Stimulated activated CD8-positive, alpha-beta memory T cell treated with anti-CD3 and anti-CD28 coated beads, Interleukin-2, amount 100 ng/mL, for 1 hour (primary cell): ENCODE data around the gene IFNB1.

ENCODE experiments used
- DNase-seq, 2 donors: peaks; one replicate each; pipeline ENCODE4 v3.0.0-alpha.2; 2020; ENCODE audit warnings: low read depth in 2 of 2

Gene IFNB1

DNA sequence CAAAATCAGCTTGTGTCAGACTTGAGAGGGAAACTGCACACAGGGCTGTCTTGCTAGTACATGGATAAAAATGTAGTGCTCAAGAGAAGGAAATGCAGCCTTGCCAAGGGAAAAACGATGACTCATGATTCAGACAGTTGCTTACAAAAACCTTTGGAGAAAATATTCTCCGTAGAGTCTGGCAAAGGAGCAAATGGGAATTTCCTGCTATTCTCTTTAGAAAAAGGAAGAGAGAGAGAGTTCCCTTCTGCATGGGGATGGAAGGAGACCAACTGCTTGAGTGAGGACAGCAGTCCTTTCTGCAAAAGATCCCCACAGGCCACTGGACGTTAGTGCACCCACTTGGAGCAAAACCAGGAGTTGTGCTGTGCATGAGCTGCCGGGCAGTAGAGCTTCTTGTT is 7.6 kb downstream of the IFNB1 start:
- no peak for DNase-seq

DNA sequence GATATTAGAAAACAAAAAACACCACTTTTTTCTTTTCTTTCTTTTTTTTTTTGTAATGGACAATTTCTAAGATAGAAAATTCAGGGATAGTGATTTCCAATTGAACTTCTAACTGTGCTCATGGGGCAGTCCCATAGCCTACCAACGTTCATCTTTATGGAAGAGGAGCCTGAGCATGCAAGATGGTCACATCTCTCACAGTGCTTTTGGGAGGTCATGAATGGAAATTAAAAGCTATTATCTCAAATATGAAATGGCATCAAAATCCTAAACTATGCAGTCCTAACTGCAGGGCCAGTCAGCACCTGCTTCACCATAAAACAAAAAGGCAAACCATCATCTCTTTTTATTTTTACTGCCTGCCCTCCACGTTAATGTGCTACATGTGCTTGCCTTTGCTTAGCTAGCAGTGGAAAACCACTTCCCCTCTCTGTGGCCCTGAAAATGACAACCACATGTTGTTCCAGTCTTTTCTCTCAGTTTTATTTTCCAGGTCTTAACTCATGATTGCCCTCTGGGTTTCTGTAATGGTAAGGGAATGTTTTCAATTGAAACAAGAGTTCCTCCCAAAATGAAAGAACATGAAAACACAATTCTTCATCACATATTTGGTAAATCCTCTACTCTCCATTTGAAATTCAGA is 16.7 kb downstream of the IFNB1 start:
- DNase-seq = no peak

DNA sequence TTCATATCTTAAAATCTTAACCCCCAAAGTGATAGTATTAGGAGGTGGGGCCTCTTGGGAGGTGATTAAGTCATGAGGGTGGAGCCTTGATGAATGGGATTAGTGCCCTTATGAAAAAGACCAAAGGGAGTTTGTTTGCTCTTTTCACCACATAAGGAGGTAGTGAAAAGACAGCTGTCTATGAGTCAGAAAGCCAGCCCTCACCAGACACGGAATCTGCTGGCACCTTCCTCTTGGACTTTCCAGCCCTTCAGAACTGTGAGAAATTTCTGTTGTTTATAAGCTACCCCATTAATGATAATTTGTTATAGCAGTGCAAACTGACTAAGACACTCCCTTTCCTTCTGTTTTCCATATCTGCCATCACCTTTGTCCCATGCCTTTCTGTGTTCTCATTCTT is 20.8 kb downstream of the IFNB1 start:
- no peak for DNase-seq

DNA sequence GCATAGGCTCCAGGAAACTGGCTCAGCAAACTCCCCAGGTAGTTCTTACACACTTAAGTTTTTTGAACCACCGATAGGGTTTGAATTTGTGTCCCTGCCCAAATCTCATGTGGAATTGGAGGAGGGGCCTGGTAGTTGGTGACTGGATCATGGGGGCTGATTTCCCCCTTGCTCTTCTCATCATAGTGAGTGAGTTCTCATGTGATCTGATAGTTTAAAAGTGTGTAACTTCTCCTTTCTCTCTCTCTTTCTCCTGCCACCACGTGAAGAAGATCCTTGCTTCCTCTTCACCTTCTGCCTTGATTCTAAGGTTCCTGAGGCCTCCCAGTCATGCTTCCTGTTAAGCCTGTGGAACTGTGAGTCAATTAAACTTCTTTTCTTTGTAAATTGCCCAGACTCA is 23.9 kb downstream of the IFNB1 start:
- no peak for DNase-seq

DNA sequence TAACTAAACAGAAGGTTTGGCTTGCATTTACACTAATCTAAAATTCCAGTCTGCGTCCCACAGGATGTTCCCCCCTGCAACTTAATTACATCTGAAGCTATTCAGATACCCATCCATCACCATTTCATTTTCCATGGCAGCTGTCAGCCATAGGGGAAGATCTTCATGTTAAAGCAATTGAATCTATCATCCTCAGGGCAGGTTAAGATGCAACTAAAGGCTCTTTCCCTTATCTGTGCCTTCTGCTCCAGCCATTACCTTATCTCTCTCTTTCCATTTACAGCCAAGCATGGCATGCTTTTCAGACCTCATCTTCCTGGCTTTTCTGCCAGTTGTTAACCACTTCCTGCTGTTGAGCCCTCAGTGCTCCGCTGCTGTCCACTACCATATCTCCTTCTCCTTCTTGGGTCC is 30.5 kb downstream of the IFNB1 start:
- no peak for DNase-seq

DNA sequence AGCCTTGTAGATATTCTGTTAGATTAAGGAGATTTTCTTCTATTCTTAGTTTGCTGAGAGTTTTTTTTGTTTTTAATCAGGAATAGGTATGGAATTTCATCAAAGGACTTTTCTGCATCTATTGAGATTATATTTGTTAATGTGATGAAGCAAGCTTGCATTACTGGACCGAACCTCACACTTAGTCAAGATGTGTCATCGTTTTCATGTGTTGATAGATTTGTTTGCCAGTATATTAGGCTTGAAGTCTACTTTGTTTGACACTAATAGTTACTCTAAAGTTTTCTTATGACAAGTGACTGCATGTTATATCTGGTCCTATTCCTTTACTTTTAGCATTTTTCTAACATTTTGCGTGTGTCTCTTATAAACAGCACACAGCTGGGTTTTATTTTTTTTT is 33.9 kb downstream of the IFNB1 start:
- no peak for DNase-seq

DNA sequence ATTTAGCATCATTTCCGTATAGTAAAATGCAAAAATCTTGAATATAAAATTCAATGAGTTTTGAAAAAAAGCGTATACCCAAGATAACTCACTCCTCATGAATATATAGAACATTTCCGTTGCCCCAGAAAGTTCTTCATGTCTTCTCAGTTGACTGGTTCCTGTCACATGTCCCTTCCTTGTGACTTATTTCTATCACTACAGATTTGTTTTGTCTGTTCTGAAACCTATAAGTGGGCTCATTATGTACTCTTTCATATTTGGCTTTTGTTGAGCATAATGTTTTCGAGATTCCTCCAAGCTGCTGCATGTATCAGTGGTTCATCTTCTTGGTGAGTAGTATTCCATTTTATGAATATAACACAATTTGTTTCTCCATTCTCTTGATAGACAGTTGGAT is 35.3 kb downstream of the IFNB1 start:
- no peak for DNase-seq

DNA sequence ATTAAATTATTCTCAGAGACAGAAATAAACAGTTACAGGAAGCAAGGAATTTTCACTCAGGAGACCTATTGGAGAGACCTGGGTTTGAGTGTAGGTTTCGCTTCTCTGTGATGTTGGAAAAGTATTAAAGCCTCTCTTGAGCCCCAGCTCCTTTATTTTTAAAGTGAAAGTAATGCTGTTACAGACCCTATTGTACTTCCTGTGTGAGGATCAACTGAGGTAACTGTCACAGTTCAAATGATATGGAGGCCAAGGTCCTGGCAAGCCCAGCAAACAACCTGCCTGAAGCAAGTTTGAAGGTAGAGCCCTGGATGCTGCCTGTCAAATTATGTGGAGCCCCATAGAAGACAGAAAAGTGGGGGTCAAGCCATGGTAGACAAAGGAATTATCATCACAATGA is 38.4 kb downstream of the IFNB1 start:
- DNase-seq = no peak

DNA sequence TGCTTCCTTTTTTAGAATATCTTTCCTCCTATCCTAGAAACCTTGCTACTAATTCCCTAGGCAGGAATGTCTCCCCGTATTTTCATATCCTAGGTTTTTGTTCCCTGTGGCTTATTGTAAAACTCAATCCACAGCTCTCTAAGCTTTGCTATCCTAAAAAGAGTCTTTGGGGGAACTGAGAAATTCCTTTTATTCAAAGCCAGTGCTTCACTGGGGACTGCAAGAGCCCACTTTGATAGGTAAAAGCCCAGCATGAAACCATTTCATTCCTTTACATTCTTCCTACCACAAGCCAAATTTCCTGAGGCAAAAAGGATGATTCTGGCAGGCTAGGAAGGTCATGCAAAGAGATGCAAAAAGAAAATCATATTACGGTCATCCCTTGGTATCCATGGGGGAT is 40.5 kb downstream of the IFNB1 start:
- DNase-seq = no peak

DNA sequence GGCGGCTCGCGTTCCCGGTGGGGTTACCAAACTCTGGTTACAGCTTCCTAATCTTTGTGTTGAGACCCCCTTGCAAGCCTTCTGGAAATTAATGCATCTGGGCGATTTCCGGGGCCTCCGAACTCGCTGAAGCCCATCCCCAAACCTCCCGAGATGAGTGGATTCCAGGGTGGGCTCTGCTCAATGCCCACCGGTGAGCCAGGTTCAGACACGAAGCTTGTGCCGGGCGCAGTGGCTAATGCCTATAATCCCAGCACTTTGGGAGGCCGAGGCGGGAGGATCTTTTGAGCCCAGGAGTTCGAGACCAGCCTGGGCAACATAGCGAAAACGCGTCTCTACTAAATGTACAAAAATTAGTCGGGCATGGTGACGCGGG is 45.9 kb downstream of the IFNB1 start:
- no peak for DNase-seq

DNA sequence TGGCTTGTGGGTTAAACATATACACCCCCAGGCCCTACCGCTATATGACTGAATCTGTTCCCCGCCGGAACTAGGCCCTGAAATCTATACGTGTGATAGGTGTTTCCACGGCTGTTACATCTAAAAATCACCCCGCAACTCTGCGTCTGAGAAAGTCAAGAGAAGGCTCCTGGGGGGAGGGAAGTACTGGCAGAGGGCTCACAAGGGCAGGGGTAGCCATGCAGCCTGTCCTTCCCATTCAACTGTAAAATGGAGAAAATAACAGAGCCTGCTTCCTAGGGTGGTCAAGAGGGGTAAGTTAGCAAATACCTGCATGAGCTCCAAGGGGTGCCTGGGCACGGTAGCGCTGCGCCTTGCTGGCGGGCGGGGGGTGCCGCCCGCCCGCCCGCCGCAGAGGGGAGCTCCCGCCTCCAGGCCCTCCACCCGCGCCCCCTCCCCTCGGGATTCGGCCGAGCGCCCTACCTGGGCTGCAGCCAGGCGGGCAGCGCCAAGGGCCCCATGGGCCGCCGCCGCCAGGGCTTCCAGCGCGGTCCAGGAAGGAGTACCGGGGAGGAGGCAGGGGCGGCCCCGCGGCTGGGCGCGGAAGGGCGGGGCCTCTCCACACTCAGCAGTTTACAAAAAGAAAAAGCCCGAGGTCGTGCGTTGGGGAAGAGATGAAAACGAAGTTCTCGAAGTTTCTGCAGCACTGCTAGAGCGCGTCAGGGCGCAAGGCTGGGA is 46.5 kb downstream of the IFNB1 start, which contains the start of gene HACD4:
TSS of gene HACD4 (minus strand) at position 550 of the 717 bp plus-strand sequence. CDS start at position 500, 50 bp downstream.
- DNase-seq = peak in 1 of 2 donors; percentile 38

DNA sequence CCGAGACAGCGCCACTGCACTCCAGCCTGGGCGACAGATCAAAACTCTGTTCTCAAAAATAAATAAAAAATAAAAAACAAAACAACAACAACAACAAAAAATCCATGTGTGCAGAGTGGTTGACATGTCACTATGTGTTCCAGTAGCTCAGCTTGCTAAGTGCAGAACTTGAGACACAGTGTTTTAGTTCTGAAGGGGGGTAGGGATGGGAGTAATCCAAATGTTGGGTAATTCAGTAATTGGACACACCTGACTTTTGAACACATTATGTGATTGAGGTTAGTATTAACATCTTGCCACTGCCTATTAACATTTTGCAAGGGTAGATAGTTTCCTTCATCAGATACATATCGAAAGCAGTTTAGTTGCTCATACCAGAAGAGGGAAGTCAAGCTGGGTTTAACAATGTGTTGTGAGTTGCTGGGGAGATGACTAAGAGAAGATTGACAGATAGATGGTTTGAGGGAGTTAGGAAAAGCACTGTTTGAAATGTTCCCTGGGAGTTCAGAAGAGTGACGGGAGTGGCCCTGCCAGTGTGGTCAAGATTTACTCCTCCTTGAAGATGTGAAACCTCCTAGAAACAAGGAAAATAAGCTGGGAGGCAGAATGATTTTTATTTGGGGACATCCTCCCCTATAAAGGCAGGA is 47.2 kb downstream of the IFNB1 start:
- no peak for DNase-seq

DNA sequence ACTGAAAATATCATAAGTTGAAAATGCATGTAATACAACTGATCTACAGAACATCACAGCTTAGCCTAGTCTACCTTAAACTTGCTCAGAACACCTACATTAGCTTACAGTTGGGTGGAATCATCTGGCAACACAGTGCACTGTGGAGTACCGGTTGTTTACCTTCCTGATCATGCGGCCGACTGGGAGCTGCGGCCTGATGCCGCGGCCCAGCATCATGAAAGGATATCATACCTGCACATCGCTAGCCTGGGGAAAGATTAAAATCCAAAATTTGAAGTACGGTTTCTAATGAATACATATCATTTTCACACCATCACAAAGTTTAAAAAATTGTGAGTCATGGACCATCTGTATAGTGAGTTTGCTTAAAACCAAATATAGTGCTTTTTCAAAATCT is 48.1 kb downstream of the IFNB1 start:
- DNase-seq = no peak

DNA sequence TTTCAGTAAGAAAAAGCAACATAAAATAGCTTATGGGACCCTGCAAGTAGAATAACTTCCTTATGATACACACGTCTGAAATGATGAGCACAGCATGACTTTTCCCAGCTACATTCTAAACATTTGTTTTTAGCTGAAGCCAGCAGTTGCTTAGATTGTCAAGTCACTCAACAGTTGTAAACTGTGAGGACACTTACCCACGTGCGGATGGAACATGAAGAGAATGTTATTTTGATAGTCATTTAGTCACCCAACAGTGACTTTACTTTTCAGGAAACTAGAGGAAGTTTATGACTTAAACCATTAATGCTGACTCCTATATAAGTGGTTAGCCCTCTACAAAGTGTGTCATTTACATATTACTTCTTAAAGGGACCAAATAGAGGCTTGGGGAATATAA is 49.3 kb downstream of the IFNB1 start:
- DNase-seq = no peak

DNA sequence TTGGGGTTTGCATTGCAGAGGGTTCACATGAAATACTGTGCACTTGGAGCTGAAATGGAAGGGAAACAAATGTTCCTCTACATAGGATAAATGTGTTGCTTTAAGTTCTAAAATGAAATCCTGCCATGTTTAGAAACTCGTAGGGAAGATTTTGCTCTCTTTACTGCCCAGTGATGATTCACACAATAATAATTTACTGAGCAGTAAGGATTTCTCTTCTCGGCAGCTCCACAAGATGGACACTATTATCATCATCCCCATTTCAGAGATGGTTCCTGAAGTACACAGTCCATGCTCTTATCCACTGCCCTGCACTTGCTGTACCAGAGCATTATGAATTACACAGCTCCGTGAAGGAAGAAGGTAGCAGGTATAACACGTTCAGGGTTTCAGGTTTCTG is 50.4 kb downstream of the IFNB1 start:
- DNase-seq = no peak
